ENCODE results near the gene GORASP2.

The GORASP2 gene

GRCh38 chr2:171004833-171005232 is 75.8 kb downstream of the GORASP2 start:
- no peak for DNase-seq

- DNase-seq, result no peak
Observed at GRCh38 chr2:171008550-171009205, 79.6 kb downstream of the GORASP2 start.

- no peak for DNase-seq
Observed at GRCh38 chr2:171009386-171009785, 80.3 kb downstream of the GORASP2 start.

- DNase-seq, result no peak
Observed at GRCh38 chr2:171013851-171014250, 84.8 kb downstream of the GORASP2 start.

GRCh38 chr2:171016125-171016524 is 87.1 kb downstream of the GORASP2 start:
- DNase-seq, result no peak
